Endometrial microvascular endothelial cells (primary cell): ENCODE measurements around the gene TMEM184B. TPM values are rescaled to one million over a fixed set of nuclear protein-coding genes. Genes with fewer than 3 reads are reported as not detected.

Experiments
- in situ Hi-C: cut with HindIII; loops from 2 replicates; pipeline ENCODE4 v1.10.0; 2017; ENCODE audit warnings: low sequenced_read_pairs, low pct_unique_long_range_greater_than_20kb; ENCODE audit errors: inconsistent ontology term
- total RNA-seq: library from RNA; depleted of rRNA; stranded (reverse); fragments of >200 nt; gene quantifications from one replicate; pipeline ENCODE4 v1.2.3, GENCODE V29; 2015; ENCODE audit errors: inconsistent ontology term

The TMEM184B gene
- total RNA-seq, 1 donor from 2014 or later, result 111 TPM

DNA sequence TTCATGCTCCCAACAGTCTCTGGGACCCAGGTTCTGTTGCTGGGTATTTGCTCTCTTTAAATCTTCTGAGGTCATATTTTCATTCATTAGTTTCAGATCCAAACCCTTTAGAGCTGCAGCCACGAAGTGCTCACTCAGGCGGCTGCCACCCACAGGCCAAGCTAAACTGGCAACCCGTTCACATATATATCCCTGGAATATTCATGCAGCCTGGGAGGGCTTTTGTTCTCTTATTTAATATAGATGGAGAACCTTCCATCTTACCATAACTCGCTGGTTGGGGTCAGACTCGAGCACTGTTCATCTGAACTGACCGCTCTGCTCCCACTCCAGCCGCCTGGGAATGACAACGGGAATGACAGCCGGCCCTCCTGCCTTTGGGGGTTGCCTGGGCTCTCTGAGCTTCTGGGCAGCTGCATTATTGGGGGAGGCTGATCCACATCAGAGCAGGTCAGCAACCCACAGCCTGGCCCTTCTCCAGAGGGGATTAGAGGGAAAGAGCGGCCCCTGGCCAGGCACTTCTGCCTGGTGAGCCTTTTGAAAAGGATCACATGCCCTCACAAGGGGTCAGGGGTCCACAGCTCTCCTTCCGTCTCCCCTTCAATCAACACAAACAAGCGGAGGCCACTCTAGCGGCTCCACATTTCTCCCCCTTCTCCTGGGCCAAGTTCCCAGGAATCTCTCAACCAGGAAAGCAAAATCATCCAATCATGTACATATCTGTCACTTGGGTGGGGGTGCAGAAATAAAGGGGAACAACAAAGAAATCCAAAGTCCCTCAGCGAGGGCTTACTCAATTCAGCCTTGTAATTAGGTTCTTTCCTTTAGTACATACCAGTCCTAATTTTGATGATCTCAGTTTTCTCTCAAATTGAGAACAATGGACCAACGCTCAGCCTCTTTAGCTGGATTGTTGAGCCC, 11.8 kb downstream of the TMEM184B start:
- in situ Hi-C loops, result no loop called here

DNA sequence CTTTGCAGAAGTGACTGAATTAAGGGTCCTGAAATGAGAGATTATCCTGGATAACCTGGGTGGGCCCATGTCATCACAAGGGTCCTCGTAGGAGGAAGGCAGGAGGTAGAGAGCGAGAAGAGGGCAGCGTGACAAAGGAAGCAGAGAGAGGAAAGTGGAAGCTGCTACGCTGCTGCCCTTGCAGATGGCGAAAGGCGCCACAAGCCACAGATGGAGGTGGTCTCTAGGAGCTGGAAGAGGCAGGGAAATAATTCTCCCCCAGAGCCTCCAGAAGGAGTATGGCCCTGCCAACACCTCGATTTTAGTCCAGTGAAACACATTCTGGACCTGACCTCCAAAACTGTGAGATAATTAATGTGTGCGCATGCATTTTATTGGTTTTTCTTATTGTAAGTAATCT, 13.4 kb downstream of the TMEM184B start:
- in situ Hi-C loops, result no loop called here

DNA sequence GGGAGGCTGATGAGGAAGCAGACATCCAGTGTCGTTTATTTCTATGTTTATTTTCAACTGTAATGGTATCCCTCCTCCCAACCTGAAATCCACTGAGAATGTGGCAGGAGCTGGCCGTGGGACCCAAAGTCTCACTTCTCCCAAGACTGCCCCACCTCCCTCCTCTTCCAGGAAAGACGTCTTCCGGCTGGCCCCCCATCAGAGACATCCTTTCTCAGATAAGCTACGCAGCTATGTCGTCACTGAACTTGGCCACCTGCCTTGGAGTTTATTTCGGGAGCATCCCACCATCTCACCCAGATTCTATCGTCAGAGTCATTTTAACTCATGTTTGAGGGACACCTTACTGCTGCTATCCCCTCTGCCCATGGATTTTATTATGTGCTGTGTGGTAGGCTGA, 13.9 kb downstream of the TMEM184B start:
- in situ Hi-C loops, result no loop called here

GRCh38 chr22:38257650-38258250, 15.1 kb downstream of the TMEM184B start:
- in situ Hi-C loops, result no loop called here

DNA sequence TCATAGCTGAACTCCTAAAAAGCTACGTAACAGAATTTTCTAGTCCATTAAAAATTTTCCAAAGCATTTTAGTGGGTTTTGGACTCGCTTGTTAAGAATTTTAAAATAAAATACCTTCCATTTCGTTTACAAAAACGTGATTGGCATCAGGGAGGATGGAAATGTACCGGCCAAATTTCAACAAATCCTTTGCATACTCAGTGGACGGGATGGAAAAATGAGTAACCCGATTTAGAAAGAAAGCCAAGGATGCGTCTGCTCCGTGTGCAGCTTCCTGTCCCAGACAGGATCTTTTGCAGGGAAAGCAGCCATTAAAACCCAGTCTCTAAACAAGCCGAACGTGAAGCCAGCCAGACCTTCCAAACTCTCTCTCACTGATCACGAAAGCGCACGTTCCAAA, 15.6 kb downstream of the TMEM184B start:
- in situ Hi-C loops, result no loop called here

GRCh38 chr22:38255697-38256096, 17.1 kb downstream of the TMEM184B start:
- in situ Hi-C loops, result no loop called here

DNA sequence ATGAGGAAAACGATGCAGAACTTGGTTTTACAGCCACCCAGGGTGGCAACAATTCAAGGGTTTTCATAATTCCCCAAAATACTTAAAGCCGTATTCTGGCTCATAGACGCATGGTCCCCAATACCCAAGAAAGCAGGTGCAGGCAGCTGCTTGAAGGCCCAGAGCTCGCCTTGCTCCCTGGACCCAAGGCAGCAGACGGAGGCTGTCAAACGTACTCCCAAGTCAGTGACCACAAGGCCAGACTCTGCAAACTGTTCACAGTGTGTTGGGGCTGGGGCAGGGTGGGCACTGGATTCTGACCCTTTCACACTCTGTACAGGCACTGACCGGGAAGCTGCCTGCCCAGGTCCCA, 21.5 kb downstream of the TMEM184B start:
- in situ Hi-C loops, result no loop called here

DNA sequence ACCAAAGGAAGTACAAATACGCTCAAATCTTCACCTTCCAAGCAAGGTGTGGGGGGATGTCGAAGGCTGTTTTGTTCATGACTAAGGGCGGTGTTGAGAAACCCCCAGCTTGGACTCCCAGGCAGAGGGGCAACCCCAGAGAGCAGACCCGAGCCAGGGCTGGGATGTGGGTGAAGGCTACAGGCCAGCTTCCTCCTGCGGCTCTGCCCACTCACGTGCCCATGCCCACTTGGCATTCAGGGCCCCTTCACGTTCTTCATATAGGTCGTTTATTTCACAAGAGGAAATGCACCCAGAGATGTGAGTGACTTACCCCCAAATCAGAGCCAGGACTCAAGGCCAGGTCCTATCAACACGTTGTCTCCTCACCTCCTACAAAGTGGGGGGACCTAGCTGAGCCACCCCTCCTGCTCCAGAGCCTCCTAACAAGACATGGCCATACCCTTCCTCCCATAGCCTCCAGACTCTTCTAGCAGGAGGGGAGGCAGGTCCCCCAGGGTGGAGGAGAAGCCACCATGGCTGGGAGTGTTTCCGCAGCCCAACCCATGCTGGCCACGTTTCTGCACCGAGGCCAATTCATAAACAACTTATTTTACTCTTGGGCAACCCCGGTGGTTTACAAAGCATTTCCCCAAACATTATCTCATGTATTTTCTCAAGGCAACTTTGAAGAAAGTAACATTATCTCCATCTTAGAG, 22.0 kb downstream of the TMEM184B start:
- in situ Hi-C loops, result no loop called here

DNA sequence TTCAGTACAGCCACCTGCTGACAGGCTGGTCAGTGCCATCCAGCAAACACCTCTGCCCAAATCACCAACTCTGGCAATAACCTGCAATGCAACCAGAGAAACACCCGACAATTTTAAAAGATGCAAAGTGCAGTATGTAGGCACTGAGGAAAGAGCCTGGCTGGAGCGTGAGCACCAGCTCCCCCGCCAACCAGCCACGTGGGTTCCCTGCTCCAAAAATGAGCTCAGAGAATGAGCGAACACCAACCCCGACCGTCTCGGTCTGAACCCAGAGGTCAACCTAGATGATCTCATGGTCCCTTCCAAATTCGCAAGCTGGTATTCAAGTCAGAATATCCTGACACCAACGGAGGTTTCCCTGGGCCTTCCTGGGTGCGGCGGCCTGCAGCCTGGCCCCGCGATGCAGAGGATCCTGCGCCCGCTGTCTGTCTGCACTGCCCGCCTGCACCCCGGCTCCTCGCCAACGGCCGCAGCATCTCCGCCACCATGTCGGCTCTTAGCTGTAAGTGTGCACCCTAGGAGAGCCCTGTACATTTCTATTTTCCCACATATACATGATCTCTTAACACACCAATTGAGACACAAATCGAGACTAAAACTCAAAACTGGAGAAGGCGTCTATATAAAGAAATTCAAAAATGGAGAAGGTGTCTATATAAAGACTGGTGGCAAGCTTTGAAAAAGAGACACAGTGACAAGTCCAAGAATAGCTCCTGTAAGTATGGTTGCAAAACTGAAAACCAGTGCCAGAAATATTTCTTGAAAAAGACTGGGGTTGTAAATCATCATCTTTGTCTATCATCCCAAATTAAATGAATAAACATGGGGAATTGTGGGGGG, 22.8 kb downstream of the TMEM184B start:
- in situ Hi-C loops, result no loop called here

- in situ Hi-C loops, result no loop called here
Measured at GRCh38 chr22:38249301-38249700, 23.5 kb downstream of the TMEM184B start.

DNA sequence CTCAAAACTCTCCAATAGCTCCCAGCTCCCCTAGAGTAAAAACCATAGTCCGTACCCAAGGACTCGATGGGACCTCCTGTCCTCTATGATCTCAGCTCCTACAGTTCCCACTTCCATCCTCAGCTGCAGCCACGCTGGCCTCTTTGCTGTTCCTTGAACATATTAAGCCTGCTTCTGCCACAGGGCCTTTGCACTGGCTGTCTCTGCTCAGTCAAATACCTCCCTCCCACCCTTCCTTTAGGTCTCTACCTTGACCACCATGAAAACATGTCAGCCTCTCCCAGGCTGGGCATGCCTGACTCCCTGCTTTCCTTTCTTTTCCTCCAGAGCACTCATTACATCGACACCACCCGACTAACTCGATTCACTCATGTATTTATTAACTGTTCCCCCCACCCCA, 24.5 kb downstream of the TMEM184B start:
- in situ Hi-C loops, result no loop called here

DNA sequence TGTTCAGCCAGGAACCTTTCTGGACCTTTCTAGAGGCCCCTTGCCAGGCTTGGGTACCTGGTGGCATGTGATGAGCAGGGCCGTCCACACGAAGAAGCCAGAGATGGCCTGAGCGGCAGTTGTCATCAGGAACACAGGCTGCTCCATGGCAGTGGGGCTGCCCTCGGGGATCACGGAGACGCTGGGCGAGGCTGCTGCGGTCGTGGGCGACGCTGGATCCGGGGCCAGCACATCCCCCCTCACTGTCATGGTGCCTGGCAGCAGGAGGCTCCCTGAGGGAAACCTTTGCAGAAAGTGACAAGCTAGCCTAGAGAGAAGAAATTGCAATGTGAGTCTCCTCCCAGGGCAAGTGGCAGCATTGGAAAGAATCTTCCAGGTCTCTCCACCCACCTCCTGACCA, 25.1 kb downstream of the TMEM184B start:
- in situ Hi-C loops, result no loop called here

DNA sequence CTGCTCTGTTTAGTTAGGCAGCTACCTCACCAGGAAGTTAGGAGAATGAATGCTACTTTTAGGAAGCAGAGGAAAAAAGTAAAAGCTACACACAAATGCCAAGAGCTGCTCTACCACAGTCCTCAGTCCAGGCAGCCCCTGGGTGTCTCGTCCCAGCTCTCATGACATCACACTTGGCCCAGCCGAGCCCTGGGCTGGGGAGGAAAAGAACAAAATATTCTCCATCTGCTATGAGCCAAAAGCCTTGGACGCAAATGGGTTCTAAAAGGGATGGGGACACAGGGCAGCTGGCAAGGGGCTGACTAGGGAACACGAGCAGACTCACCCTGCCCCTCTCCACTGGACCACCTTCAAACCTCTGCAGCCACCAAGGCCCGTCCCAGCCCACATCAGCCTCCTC, 26.1 kb downstream of the TMEM184B start:
- in situ Hi-C loops, result no loop called here

- in situ Hi-C loops, result no loop called here
Measured at GRCh38 chr22:38246046-38246658, 26.7 kb downstream of the TMEM184B start.

DNA sequence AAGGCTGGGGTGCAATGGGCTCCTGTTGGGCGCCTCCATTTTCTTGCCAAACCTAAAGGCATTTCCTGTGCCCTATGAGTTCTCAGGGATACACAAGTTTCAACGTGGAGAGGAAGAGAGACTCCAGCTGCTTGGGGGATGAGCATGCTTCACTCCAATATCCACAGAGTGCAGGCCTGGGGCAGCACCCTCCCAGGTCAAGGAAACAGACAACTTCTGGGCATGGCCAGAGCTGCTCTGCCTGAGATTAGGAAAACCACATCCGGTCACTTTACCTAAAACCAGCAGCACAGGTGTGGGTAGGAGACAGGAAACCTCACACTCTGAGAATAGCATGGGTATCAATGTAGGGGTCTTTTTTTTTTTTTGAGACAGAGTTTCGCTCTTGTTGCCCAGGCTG, 28.7 kb downstream of the TMEM184B start:
- in situ Hi-C loops, result no loop called here

GRCh38 chr22:38243007-38243765, 29.6 kb downstream of the TMEM184B start:
- in situ Hi-C loops, result no loop called here

DNA sequence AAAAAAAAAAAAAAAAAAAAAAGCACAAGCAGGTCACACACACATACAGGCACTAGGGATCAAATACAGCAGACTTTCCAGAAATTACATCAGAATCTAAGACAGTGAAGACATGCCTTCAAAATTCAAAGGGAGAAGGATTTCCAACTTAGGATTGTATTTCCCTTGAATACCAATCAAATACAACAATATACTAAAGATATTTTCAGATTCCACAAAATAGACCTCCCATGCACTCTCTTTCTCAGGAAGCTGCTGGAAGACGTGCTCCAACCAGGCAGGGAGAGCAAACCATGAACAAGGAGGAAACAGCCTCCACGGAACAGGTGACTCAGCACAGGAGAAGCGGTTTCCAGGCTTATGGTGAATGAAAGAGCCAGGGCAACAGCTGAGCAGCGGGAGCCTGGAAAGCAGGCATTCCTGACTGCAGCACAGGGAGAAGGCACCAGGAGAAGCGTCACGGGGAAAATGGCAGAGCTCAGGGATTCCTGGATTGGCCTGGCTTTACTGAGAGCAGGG, 32.0 kb downstream of the TMEM184B start:
- in situ Hi-C loops, result no loop called here
